Heart left ventricle (tissue), 13 donors: Measurements from ENCODE around the gene GPR25.

Source experiments
- CTCF ChIP-seq, 12 donors: fragments of 200-600 bp; sonication (generic) in 4 of 12; IDR thresholded peaks; one replicate each; pipeline versions ENCODE4 v1.5.0 to v1.8.0; 2018 to 2022; ENCODE audit warnings: antibody characterized with exemption in 12 of 12, mild to moderate bottlenecking in 5 of 12
- POLR2A ChIP-seq, 2 donors: fragments of 450-650 bp; IDR thresholded peaks; one replicate each; pipeline ENCODE4 v1.6.1; 2017; ENCODE audit warnings: antibody characterized with exemption in 2 of 2, mild to moderate bottlenecking in 2 of 2, moderate library complexity in 2 of 2
- donor health status: ischemic (EF 13 %, LVEDD 7.1; RV severe dilation, severe dysfunction).
- donor health status: DM: no; HTN: yes; CAD: no.
- donor health status: DM: no; HTN: no; CAD: no.
- donor health status: ischemic (EF 25% LVEDD 6.9; RV normal size, moderate dysfunction).
- donor health status: ischemic (EF 25% LVEDD 5.7; RV mildly dilated, moderate dysfunction).
- donor health status: ischemic (EF 35%, LVEDD 5.7; RV mildly dilated, moderate dysfunction).
- donor health status: nonischemic (EF 11% LVEDD 7.7; RV severe dilation, severe dysfunction).
- donor health status: DM: yes; HTN: yes; CAD: no.
- donor health status: PGD.
- donor health status: ischemic (EF 29% LVEDD 5.4; RV normal size, mild dysfunction).
- donor health status: nonischemic (EF 23%, LVEDD 6.1; RV moderate dilation, normal function).

GRCh38 chr1:200889571-200889970, 16.8 kb downstream of the GPR25 start:
- TF ChIP-seq CTCF (IDR thresholded peaks at IDR 0.05) (no peak), POLR2A (IDR thresholded peaks at IDR 0.05) (no peak)
